A549 (cell line): ENCODE measurements around the gene CITED2. TPM values are rescaled to one million over a fixed set of nuclear protein-coding genes. Genes with fewer than 3 reads are reported as not detected.

ENCODE experiments used
- ATAC-seq, 2 experiments: fragments of 200-7000 bp in 1 of 2; fragments of >200 bp in 1 of 2; cut with Nextera tagmentation in 1 of 2; cut with Tn5 transposase in 1 of 2; 3 replicates each; pipeline versions ENCODE4 v1.8.0 to v1.9.1; 2018 to 2020; ENCODE audit warnings: mild to moderate bottlenecking in 1 of 2, moderate library complexity in 1 of 2
- CTCF ChIA-PET: fragments of 300-600 bp; sonication (Branson Sonifier 250); formaldehyde crosslinking; extraction: SDS; loops from one replicate; lab custom pipeline; 2021; ENCODE audit warnings: antibody characterized with exemption, inconsistent platforms; lab: Yijun Ruan, JAX
- POLR2A ChIA-PET: fragments of 350-600 bp; formaldehyde crosslinking; extraction: SDS; loops from one replicate; lab custom pipeline; 2021; ENCODE audit warnings: antibody characterized with exemption, inconsistent platforms; lab: Yijun Ruan, JAX
- DNase-seq, 2 experiments: peaks; one replicate each; pipeline versions ENCODE4 v3.0.0 to v3.0.0-alpha.2; 2011 to 2016; ENCODE audit warnings: low read depth in 1 of 2, low spot score in 1 of 2
- FAIRE-seq: peaks from 2 replicates; lab custom pipeline; 2011; peaks lifted over from hg19 to GRCh38; lab: Jason Lieb, UNC
- H3K27ac ChIP-seq, 2 experiments: fragments of >200 bp; sonication (Bioruptor Twin); formaldehyde crosslinking; 3 replicates each; pipeline ENCODE4 v1.5.1; 2016 to 2017
- H3K4me1 ChIP-seq: fragments of >200 bp; sonication (Bioruptor Twin); formaldehyde crosslinking; 3 replicates; pipeline ENCODE4 v1.6.1; 2016
- H3K4me2 ChIP-seq: fragments of >200 bp; sonication (Bioruptor Twin); formaldehyde crosslinking; 3 replicates; pipeline ENCODE4 v1.6.1; 2016
- H3K4me3 ChIP-seq: fragments of >200 bp; sonication (Bioruptor Twin); formaldehyde crosslinking; 3 replicates; pipeline ENCODE4 v1.5.1; 2016
- H3K9me3 ChIP-seq: fragments of >200 bp; sonication (Bioruptor Twin); formaldehyde crosslinking; 3 replicates; pipeline ENCODE4 v1.6.1; 2016
- BHLHE40 ChIP-seq: IDR thresholded peaks from 2 replicates; pipeline ENCODE4 v1.6.1; 2012; ENCODE audit warnings: low read depth, low read length, inconsistent platforms
- CBX8 ChIP-seq: fragments of 200-600 bp; sonication (generic); IDR thresholded peaks from 2 replicates; pipeline ENCODE4 v1.6.1; 2016
- EHMT2 ChIP-seq: fragments of 200-600 bp; sonication (generic); IDR thresholded peaks from 2 replicates; pipeline ENCODE4 v1.6.1; 2016; ENCODE audit warnings: antibody characterized with exemption, low read depth, mild to moderate bottlenecking, moderate library complexity
- ESRRA ChIP-seq: fragments of 150-350 bp; IDR thresholded peaks from 2 replicates; pipeline ENCODE4 v1.6.1; 2014; ENCODE audit warnings: mild to moderate bottlenecking, low read length, borderline replicate concordance
- FOSB ChIP-seq: fragments of 250-450 bp; sonication (Bioruptor Pico); IDR thresholded peaks from 2 replicates; pipeline ENCODE4 v1.5.0; 2020; ENCODE audit warnings: mild to moderate bottlenecking, moderate library complexity
- GATA3 ChIP-seq: IDR thresholded peaks from 2 replicates; pipeline ENCODE4 v1.6.1; 2012; ENCODE audit warnings: borderline replicate concordance
- HEYL ChIP-seq: fragments of 250-450 bp; sonication (Bioruptor Pico); IDR thresholded peaks from 2 replicates; pipeline ENCODE4 v1.8.0; 2021; ENCODE audit warnings: mild to moderate bottlenecking, moderate library complexity
- JUN ChIP-seq, 2 experiments: fragments of >200 bp; sonication (Bioruptor Twin); formaldehyde crosslinking; IDR thresholded peaks; 2 replicates in 1 of 2; 3 replicates in 1 of 2; pipeline ENCODE4 v1.6.1; 2016 to 2017
- KDM1A ChIP-seq: fragments of 200-600 bp; sonication (generic); IDR thresholded peaks from 2 replicates; pipeline ENCODE4 v1.6.1; 2016; ENCODE audit warnings: low read depth, mild to moderate bottlenecking
- MAFK ChIP-seq: fragments of 450-650 bp; IDR thresholded peaks from 2 replicates; pipeline ENCODE4 v1.6.1; 2014; ENCODE audit not compliant: partially characterized antibody
- MYC ChIP-seq: IDR thresholded peaks from 2 replicates; pipeline ENCODE4 v1.6.1; 2012; ENCODE audit warnings: mild to moderate bottlenecking, inconsistent platforms, low read length, improper control_type of control experiment, borderline replicate concordance
- NFE2L2 ChIP-seq: fragments of 150-350 bp; conservative IDR thresholded peaks from 2 replicates; pipeline ENCODE4 v1.6.1; 2014; ENCODE audit warnings: low read length
- POLR2A ChIP-seq: IDR thresholded peaks from 2 replicates; pipeline ENCODE4 v1.6.1; 2012; ENCODE audit warnings: mild to moderate bottlenecking, low read length
- RAD21 ChIP-seq, 2 experiments: fragments of >200 bp in 1 of 2; sonication (Bioruptor Twin) in 1 of 2; formaldehyde crosslinking in 1 of 2; IDR thresholded peaks in 1 of 2; conservative IDR thresholded peaks in 1 of 2; 2 replicates in 1 of 2; 3 replicates in 1 of 2; pipeline ENCODE4 v1.6.1; 2012 to 2018; ENCODE audit warnings: inconsistent platforms in 1 of 2
- RFX5 ChIP-seq: fragments of 450-650 bp; IDR thresholded peaks from 2 replicates; pipeline ENCODE4 v1.7.1; 2014; ENCODE audit warnings: antibody characterized with exemption, mild to moderate bottlenecking, moderate library complexity
- RNF2 ChIP-seq: fragments of 200-600 bp; sonication (generic); IDR thresholded peaks from 2 replicates; pipeline ENCODE4 v1.6.1; 2016; ENCODE audit warnings: low read depth, mild to moderate bottlenecking, antibody characterized with exemption, moderate library complexity, borderline replicate concordance
- TFCP2L1 ChIP-seq: fragments of 250-450 bp; sonication (Bioruptor Pico); IDR thresholded peaks from 2 replicates; pipeline ENCODE4 v1.5.0; 2021; ENCODE audit warnings: mild to moderate bottlenecking
- ZC3H11A ChIP-seq: fragments of 450-650 bp; IDR thresholded peaks from 2 replicates; pipeline ENCODE4 v1.6.1; 2014; ENCODE audit warnings: antibody characterized with exemption, mild to moderate bottlenecking
- ZSCAN20 ChIP-seq: fragments of 250-450 bp; sonication (Bioruptor Pico); IDR thresholded peaks from 2 replicates; pipeline ENCODE4 v1.8.0; 2022; ENCODE audit warnings: mild to moderate bottlenecking, moderate library complexity
- WGBS: methylation state at CpG from one replicate; pipeline ENCODE4 v1.1.6; 2017; ENCODE audit errors: missing lambda C conversion rate; 5-methylcytosine and 5-hydroxymethylcytosine counted together
- polyA plus RNA-seq, 4 experiments: library from polyadenylated mRNA; depleted of rRNA in 3 of 4; stranded (reverse); fragments of >200 nt; fragmentation: RNase III in 1 of 4; extraction: RNeasy Plus Mini Kit Qiagen cat#74134 plus additional on column Dnase treatment in 1 of 4; gene quantifications; 2 replicates in 3 of 4; 3 replicates in 1 of 4; pipeline ENCODE4 v1.2.3, GENCODE V29; 2011 to 2017
- TF ChIP-seq, protein P1 (sequence below): fragments of 250-450 bp; sonication (Bioruptor Pico); IDR thresholded peaks from 2 replicates; pipeline ENCODE4 v1.5.0; 2021; ENCODE audit warnings: mild to moderate bottlenecking, moderate library complexity, borderline replicate concordance
- TF ChIP-seq, protein P2 (sequence below): IDR thresholded peaks from 2 replicates; pipeline ENCODE4 v1.6.1; 2012
- TF ChIP-seq, protein P3 (sequence below): fragments of >200 bp; sonication (Bioruptor Twin); formaldehyde crosslinking; IDR thresholded peaks from 3 replicates; pipeline ENCODE4 v1.6.1; 2016

The CITED2 gene
- polyA plus RNA-seq, 2 of the 4 experiments (the other 2 are of a cell fraction), result 6.4 to 9.3 TPM

GRCh38 chr6:139386404-139386803 is 12.0 kb upstream of the CITED2 start (continued):
- TF ChIP-seq, protein P1, sequence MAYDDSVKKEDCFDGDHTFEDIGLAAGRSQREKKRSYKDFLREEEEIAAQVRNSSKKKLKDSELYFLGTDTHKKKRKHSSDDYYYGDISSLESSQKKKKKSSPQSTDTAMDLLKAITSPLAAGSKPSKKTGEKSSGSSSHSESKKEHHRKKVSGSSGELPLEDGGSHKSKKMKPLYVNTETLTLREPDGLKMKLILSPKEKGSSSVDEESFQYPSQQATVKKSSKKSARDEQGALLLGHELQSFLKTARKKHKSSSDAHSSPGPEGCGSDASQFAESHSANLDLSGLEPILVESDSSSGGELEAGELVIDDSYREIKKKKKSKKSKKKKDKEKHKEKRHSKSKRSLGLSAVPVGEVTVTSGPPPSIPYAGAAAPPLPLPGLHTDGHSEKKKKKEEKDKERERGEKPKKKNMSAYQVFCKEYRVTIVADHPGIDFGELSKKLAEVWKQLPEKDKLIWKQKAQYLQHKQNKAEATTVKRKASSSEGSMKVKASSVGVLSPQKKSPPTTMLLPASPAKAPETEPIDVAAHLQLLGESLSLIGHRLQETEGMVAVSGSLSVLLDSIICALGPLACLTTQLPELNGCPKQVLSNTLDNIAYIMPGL (CRISPR knock-in tag), result no peak
- TF ChIP-seq MAFK, result no peak

GRCh38 chr6:139381216-139381865 is 6.9 kb upstream of the CITED2 start:
- no peak overlapping the region for H3K4me2 ChIP-seq
- POLR2A ChIA-PET, result no interaction called here
- CTCF ChIA-PET, result no interaction called here
- DNase-seq (no peak), FAIRE-seq (no peak), ATAC-seq (no peak)
- no peak overlapping the region for H3K27ac ChIP-seq
- WGBS, result 78% methylated on average over 6 of the region's 6 CpGs
- peaks cover 20% of the 10 kb centered on the region for H3K4me1 ChIP-seq
- TF ChIP-seq TFCP2L1 (CRISPR knock-in tag), result no peak
- TF ChIP-seq ZSCAN20 (CRISPR knock-in tag), result no peak
- no peak for TF ChIP-seq KDM1A
- TF ChIP-seq GATA3, result no peak
- no peak for TF ChIP-seq EHMT2
- no peak for TF ChIP-seq FOSB (CRISPR knock-in tag)
- no peak for TF ChIP-seq ESRRA
- TF ChIP-seq RAD21 (conservative IDR thresholded peaks at IDR 0.05 in 1 of 2, IDR thresholded peaks at IDR 0.05 in 1 of 2), result no peak
- TF ChIP-seq NFE2L2, result no peak
- TF ChIP-seq JUN (IDR thresholded peaks at IDR 0.05), result no peak
- no peak overlapping the region for H3K4me3 ChIP-seq
- H3K9me3 ChIP-seq, result no peaks in the 10 kb centered on the region

DNA sequence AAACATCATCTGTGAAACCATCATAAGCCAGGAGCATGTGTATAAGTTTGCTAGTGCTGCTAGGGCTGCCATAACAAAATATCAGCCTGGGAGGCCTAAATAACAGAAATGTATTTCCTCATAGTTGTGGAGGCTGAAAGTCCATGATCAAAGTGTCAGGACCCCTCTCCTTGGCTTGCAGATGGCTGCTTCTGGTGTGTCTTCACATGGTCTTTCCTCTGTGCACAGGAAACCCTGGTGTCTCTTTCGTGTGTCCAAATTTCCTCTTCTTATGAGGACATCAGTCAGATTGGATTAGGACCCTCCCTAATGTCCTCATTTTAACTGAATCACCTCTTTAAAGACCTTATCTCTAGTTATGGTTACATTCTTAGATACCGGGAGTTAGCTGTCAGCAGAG is 6.2 kb upstream of the CITED2 start:
- H3K4me2 ChIP-seq, result no peak overlapping the region
- no peak for TF ChIP-seq CBX8
- TF ChIP-seq, protein P2, sequence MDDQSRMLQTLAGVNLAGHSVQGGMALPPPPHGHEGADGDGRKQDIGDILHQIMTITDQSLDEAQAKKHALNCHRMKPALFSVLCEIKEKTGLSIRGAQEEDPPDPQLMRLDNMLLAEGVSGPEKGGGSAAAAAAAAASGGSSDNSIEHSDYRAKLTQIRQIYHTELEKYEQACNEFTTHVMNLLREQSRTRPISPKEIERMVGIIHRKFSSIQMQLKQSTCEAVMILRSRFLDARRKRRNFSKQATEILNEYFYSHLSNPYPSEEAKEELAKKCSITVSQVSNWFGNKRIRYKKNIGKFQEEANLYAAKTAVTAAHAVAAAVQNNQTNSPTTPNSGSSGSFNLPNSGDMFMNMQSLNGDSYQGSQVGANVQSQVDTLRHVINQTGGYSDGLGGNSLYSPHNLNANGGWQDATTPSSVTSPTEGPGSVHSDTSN, result no peak
- no peak for TF ChIP-seq BHLHE40
- no peak for TF ChIP-seq RNF2
- TF ChIP-seq FOSB (CRISPR knock-in tag), result no peak
- TF ChIP-seq, protein P1 (CRISPR knock-in tag), result no peak
- POLR2A ChIA-PET, result no interaction called here
- CTCF ChIA-PET, result no interaction called here
- no peaks in the 10 kb centered on the region for H3K9me3 ChIP-seq
- H3K4me3 ChIP-seq, result no peak overlapping the region
- H3K27ac ChIP-seq, result no peak overlapping the region
- ATAC-seq, result no peak
- peaks cover 23% of the 10 kb centered on the region for H3K4me1 ChIP-seq
- 86% methylated on average over 2 of the region's 2 CpGs for WGBS
- no peak for FAIRE-seq
- no peak for DNase-seq

DNA sequence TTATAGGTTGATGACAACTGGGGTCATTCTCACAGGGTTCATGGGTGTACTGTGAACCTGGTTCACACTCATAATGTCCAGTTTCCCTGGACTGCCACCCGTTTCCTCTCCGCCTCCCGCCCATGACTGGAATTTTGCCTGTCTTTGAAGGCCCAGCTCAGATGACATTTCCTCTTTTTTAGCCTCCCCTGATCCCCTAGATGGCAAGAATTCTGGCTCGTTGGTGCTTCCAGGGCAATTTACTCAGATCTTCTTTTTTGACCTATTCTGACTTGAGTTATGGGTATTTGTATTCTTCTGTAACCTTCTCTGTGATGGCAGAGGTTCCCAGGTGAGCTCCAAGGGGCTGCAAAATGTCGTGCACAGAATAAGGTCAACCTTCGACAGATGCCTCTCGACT is 5.7 kb upstream of the CITED2 start:
- no peak overlapping the region for H3K27ac ChIP-seq
- WGBS, result 84% methylated on average over 7 of the region's 7 CpGs
- H3K4me1 ChIP-seq, result peaks cover 23% of the 10 kb centered on the region
- FAIRE-seq, result no peak
- no peaks in the 10 kb centered on the region for H3K9me3 ChIP-seq
- H3K4me3 ChIP-seq, result no peak overlapping the region
- ATAC-seq, result no peak
- ChIA-PET POLR2A (no interaction called here), CTCF (interaction anchor here (2.1 kb wide), 1 partner anchor 10 kb away, joined by 7 read pairs; no protein-coding TSS in a partner anchor)
- no peak for DNase-seq
- no peak overlapping the region for H3K4me2 ChIP-seq
- TF ChIP-seq, protein P3, sequence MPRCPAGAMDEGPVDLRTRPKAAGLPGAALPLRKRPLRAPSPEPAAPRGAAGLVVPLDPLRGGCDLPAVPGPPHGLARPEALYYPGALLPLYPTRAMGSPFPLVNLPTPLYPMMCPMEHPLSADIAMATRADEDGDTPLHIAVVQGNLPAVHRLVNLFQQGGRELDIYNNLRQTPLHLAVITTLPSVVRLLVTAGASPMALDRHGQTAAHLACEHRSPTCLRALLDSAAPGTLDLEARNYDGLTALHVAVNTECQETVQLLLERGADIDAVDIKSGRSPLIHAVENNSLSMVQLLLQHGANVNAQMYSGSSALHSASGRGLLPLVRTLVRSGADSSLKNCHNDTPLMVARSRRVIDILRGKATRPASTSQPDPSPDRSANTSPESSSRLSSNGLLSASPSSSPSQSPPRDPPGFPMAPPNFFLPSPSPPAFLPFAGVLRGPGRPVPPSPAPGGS, result no peak
- TF ChIP-seq FOSB (CRISPR knock-in tag) (no peak), JUN (IDR thresholded peaks at IDR 0.05) (no peak), NFE2L2 (no peak), HEYL (CRISPR knock-in tag) (no peak), POLR2A (no peak), GATA3 (no peak), ZSCAN20 (CRISPR knock-in tag) (no peak), RFX5 (no peak), ZC3H11A (no peak), MYC (no peak)
- TF ChIP-seq, protein P1 (CRISPR knock-in tag), result no peak
